ENCODE data around the gene ID2.

ID2 gene

GRCh38 chr2:8671176-8671575 is 10.7 kb upstream of the ID2 start:
- DNase-seq = no peak

- no peak for DNase-seq
Observed at GRCh38 chr2:8671802-8672201, 10.1 kb upstream of the ID2 start.

- DNase-seq = no peak
Observed at GRCh38 chr2:8672940-8673339, 8.9 kb upstream of the ID2 start.

- no peak for DNase-seq
Observed at GRCh38 chr2:8673381-8673780, 8.5 kb upstream of the ID2 start.

GRCh38 chr2:8674420-8675009 is 7.3 kb upstream of the ID2 start:
- DNase-seq = no peak

- no peak for DNase-seq
Observed at GRCh38 chr2:8675543-8675942, 6.3 kb upstream of the ID2 start.

GRCh38 chr2:8676191-8676920 is 5.5 kb upstream of the ID2 start:
- DNase-seq = no peak

- DNase-seq = no peak
Observed at GRCh38 chr2:8676921-8677645, 4.8 kb upstream of the ID2 start.

- DNase-seq = no peak
Observed at GRCh38 chr2:8677646-8678592, 3.9 kb upstream of the ID2 start.

- DNase-seq = peak; percentile 77
Observed at GRCh38 chr2:8678731-8679566, 2.9 kb upstream of the ID2 start.

GRCh38 chr2:8679567-8679826 is 2.4 kb upstream of the ID2 start:
- DNase-seq = no peak

GRCh38 chr2:8679827-8680731 is 1.8 kb upstream of the ID2 start:
- DNase-seq = no peak

- DNase-seq = peak; percentile 32
Observed at GRCh38 chr2:8680822-8681760, 765 bp upstream of the ID2 start.

- no peak for DNase-seq
Observed at GRCh38 chr2:8682719-8683667, 1.1 kb downstream of the ID2 start.

GRCh38 chr2:8684540-8684877 is 2.7 kb downstream of the ID2 start:
- DNase-seq = no peak

- peak; percentile 57 for DNase-seq
Observed at GRCh38 chr2:8684878-8685696, 3.2 kb downstream of the ID2 start.

- peak; percentile 57 for DNase-seq
Observed at GRCh38 chr2:8685697-8686358, 4.0 kb downstream of the ID2 start.
